ENCODE measurements around the gene EYS. TPM values are rescaled to one million over a fixed set of nuclear protein-coding genes. Genes with fewer than 3 reads are reported as not detected.

Gene EYS
- total RNA-seq, 1 experiment from 2014 or later: not detected

- H3K79me1 ChIP-seq (ENCODE audit: insufficient read depth, low read depth, low read length, poor library complexity, severe bottlenecking): no peaks in the 10 kb centered on the region
These were observed 1643.9 kb downstream of the EYS start for GRCh38 chr6:64062960-64063683.

More at GRCh38 chr6:64062960-64063683, 1643.9 kb downstream of the EYS start:
- no peaks in the 10 kb centered on the region for H3K9me3 Mint-ChIP-seq
- no peak overlapping the region for H3K4me3 Mint-ChIP-seq
- Histone ChIP-seq H4K20me1 (ENCODE audit: control insufficient read depth, insufficient read depth, insufficient read length) (no peaks in the 10 kb centered on the region), H2BK5ac (ENCODE audit: insufficient read length, low read length) (no peak overlapping the region), H3K27me3 (ENCODE audit: insufficient read depth, low read length) (no peaks in the 10 kb centered on the region), H3K27ac (ENCODE audit: insufficient read length, low read depth, low read length) (no peak overlapping the region), H3K79me2 (ENCODE audit: insufficient read depth, low read length) (no peaks in the 10 kb centered on the region), H4K91ac (ENCODE audit: insufficient read length, low read depth, low read length) (no peak overlapping the region), H3K18ac (ENCODE audit: insufficient read length, low read depth, low read length) (no peak overlapping the region), H3T11ph (ENCODE audit: low read length) (no peak overlapping the region), H2BK20ac (ENCODE audit: low read depth, low read length, poor library complexity, severe bottlenecking) (no peak overlapping the region), H3K14ac (ENCODE audit: insufficient read depth, low read length) (no peak overlapping the region), H3K4me1 (ENCODE audit: insufficient read depth, low read length) (no peaks in the 10 kb centered on the region), H3K4ac (ENCODE audit: low read depth, low read length) (no peak overlapping the region), H4K8ac (replicated peaks; ENCODE audit: insufficient read length, low read depth, low read length) (no peak overlapping the region), H2BK15ac (ENCODE audit: low read depth, low read length) (no peak overlapping the region), H3K9me3 (ENCODE audit: control insufficient read depth, low read depth, low read length) (no peaks in the 10 kb centered on the region), H2BK120ac (ENCODE audit: low read depth, low read length, poor library complexity, severe bottlenecking) (no peak overlapping the region), H3K23me2 (ENCODE audit: insufficient read length, low read depth, low read length, poor library complexity, severe bottlenecking) (no peaks in the 10 kb centered on the region), H4K5ac (ENCODE audit: insufficient read length, low read depth, low read length) (no peak overlapping the region), H2AFZ (ENCODE audit: low read length) (no peak overlapping the region), H2AK5ac (ENCODE audit: insufficient read length, low read length) (no peak overlapping the region), H3K4me2 (ENCODE audit: insufficient read depth, insufficient read length, low read length) (no peak overlapping the region), H2BK12ac (ENCODE audit: insufficient read length, low read depth, low read length) (no peak overlapping the region), H3K9ac (ENCODE audit: extremely low read depth, insufficient read length, low read length) (no peak overlapping the region), H3K23ac (ENCODE audit: insufficient read length, low read depth, low read length) (no peak overlapping the region), H3K56ac (ENCODE audit: insufficient read length, low read depth, low read length) (no peak overlapping the region)
- DNase-seq: no peak
- no peaks in the 10 kb centered on the region for H3K36me3 Mint-ChIP-seq (ENCODE audit: insufficient read depth in 1 of 3, low read depth in 3 of 3)
- no CpG with 5 or more reads among the region's 5 CpGs for WGBS (ENCODE audit: extremely low coverage, insufficient read length, low lambda C conversion rate)
- H3K4me1 Mint-ChIP-seq: no peaks in the 10 kb centered on the region
- H3K27me3 Mint-ChIP-seq (ENCODE audit: low read depth): no peaks in the 10 kb centered on the region
- TF ChIP-seq CTCF (conservative IDR thresholded peaks at IDR 0.05): no peak
- no peak overlapping the region for H3K27ac Mint-ChIP-seq
